Kidney tubule cell (primary cell): ENCODE results near the gene MSLN.
"Not testable (repeated sequence)": the region's sequence is repeated elsewhere in the genome, so short reads cannot be mapped to it uniquely, and the experiment has no call there.

Source experiments
- DNase-seq: peaks from one replicate; pipeline ENCODE4 v3.0.0-alpha.2; 2018; ENCODE audit warnings: low spot score

Gene MSLN

GRCh38 chr16:735982-736453, 24.5 kb upstream of the MSLN start:
- no peak for DNase-seq

- no peak for DNase-seq
Observed at GRCh38 chr16:736936-737481, 23.5 kb upstream of the MSLN start.

GRCh38 chr16:739560-740458, 20.7 kb upstream of the MSLN start:
- DNase-seq = no peak

GRCh38 chr16:740459-740763, 20.1 kb upstream of the MSLN start:
- no peak for DNase-seq

GRCh38 chr16:740764-741505, 19.6 kb upstream of the MSLN start, which contains the start of gene CIAO3:
Gene CIAO3, minus strand, starts transcription at chr16:740997. Its CDS starts 12 bp downstream, at chr16:740985.
- DNase-seq = peak; percentile 94

- DNase-seq = no peak
Observed at GRCh38 chr16:741986-742629, 18.4 kb upstream of the MSLN start.

- not testable (repeated sequence) for DNase-seq
Observed at GRCh38 chr16:742894-743293, 17.6 kb upstream of the MSLN start.

GRCh38 chr16:743794-744500, 16.6 kb upstream of the MSLN start:
- DNase-seq = no peak

GRCh38 chr16:745739-746138, 14.8 kb upstream of the MSLN start:
- peak; percentile 50 for DNase-seq

- DNase-seq = no peak
Observed at GRCh38 chr16:746637-747036, 13.9 kb upstream of the MSLN start.

GRCh38 chr16:747978-748746, 12.4 kb upstream of the MSLN start:
- no peak for DNase-seq

GRCh38 chr16:749010-749409, 11.5 kb upstream of the MSLN start:
- DNase-seq = no peak

- peak; percentile 40 for DNase-seq
Observed at GRCh38 chr16:750485-750884, 10.0 kb upstream of the MSLN start.

GRCh38 chr16:751152-752006, 9.2 kb upstream of the MSLN start:
- no peak for DNase-seq

- no peak for DNase-seq
Observed at GRCh38 chr16:752007-752312, 8.6 kb upstream of the MSLN start.

GRCh38 chr16:754121-754607, 6.4 kb upstream of the MSLN start:
- DNase-seq = not testable (repeated sequence)

- DNase-seq = no peak
Observed at GRCh38 chr16:754656-755055, 5.9 kb upstream of the MSLN start.

GRCh38 chr16:756428-756827, 4.1 kb upstream of the MSLN start:
- no peak for DNase-seq

GRCh38 chr16:759110-759910, 1.2 kb upstream of the MSLN start:
- no peak for DNase-seq
